GM18502 (cell line): Measurements from ENCODE around the gene KATNAL1.
A peak's percentile ranks its signal among the peaks of the same experiment; 100 is the strongest.
"Not testable (repeated sequence)": the region's sequence is repeated elsewhere in the genome, so short reads cannot be mapped to it uniquely, and the experiment has no call there.

ENCODE experiments used
- ATAC-seq: cut with Tn5 transposase; IDR thresholded peaks from one replicate; pipeline ENCODE4 v1.9.1; 2021; ENCODE audit warnings: mild to moderate bottlenecking; ENCODE audit not compliant: unreplicated experiment, poor library complexity

The KATNAL1 gene

DNA sequence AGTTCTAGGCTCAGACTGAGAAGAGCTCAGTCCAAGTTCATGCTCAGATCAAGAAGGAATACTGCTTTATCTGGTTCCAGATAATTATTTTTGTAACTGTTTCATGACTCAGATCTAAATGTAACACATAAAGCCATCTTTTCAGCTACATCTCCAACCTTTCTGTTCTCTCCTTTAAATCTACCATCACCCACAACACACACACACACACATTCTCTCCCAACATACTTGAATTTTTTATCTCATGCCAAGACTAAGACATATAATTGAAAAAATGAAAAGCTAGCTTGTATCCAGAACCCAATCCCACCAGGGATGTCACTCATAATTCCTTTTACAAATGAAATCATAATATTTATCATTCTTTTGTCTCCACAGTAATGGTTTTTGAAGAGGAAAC lies 7.6 kb downstream of the KATNAL1 start:
- ATAC-seq: no peak

DNA sequence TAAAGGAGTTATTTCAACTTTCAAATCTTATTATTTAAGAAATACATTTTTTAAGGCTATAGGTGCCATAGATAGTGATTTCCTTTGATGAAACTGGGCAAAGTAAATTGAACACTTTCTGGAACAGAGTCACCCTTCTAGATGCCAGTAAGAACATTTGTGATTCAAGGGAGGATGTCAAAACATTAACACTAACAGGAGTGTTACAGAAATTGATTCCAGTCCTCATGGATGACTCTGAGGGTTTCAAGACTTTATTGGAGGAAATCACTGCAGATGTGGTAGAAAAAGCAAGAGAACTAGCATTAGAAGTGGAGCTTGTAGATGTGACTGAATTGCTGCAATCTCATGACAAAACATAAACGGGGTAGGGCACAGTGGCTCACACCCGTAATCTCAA lies 12.2 kb downstream of the KATNAL1 start:
- no peak for ATAC-seq

DNA sequence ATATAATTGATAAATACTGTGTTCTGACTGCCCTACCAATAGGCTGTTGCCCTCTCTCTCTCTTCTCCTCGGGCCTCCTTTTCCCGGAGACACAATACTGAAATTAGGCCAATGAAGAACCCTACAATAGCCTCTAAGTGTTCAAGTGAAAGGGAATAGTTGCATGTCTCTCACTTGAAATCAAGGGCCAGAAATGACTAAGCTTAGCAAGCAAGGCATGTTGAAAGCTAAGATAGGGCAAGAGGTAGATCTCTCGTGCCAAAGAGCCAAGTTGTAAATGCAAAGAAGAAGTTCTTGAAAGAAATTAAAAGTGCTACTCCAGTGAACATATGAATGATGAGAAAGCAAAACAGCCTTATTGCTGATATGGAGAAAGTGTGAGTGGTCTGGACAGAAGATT lies 13.3 kb downstream of the KATNAL1 start:
- no peak for ATAC-seq

DNA sequence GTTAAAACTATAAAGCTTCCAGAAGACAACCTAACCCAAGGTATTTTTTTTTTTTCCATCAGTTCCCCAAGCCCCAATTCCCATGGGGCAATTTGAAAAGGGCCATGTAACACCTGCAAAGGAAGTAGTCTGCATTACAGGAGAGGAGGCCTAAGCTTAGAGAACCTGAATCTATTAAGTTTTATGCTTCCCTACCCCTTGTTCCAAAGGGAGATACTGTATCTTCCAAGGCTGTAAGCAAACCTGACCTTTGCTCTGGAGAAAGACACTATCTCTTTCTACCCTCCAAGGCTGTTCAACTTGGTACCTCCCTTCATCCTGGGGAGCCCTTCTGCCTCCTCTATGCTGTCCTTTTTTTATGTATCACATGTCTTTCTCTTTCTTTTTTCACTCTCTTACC lies 15.0 kb downstream of the KATNAL1 start:
- no peak for ATAC-seq

DNA sequence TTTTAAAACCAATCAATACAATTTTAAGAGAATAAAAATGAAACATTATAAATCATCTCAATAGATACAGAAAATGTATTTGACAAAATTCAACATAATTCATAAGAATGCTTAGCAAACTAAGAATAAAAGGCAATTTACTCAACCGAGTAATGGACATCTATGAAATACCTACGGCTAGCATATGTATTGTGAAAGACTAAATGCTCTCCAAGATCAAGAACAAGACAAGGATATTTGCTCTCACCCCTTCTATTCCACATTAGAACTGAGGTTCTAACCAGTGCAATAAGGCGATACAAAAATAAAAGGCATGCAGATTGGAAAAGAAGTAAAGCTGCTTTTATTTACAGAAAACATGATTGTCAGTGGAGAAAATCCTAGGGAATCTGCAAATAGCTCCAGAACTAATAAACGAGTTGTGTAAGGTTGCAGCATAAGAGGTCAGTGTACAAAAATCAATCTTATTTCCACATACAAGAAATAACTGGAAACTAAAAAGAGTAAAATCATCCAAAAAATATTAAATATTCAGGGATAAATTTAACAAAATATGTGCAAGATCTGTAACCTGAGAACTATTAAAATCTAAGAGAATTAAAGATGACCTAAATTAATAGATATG lies 16.4 kb downstream of the KATNAL1 start:
- no peak for ATAC-seq

DNA sequence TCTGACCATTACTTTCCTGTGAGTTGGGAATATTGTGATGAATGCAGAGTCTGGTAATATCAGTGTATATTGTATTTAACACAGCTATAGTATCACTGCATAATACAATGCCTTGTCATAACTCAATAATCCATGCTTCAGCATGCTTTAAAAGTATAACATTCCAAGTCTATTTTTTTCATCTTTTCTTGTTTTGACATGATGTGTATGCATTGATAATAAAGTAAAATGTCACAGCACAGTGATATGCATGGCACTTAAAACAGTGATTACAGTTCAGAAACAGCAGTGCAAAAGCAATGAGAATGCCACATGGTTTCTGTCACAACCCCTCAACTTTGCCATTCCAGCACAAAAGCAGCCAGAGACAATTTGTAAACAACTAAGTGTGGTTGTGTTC lies 17.8 kb downstream of the KATNAL1 start:
- ATAC-seq: no peak

DNA sequence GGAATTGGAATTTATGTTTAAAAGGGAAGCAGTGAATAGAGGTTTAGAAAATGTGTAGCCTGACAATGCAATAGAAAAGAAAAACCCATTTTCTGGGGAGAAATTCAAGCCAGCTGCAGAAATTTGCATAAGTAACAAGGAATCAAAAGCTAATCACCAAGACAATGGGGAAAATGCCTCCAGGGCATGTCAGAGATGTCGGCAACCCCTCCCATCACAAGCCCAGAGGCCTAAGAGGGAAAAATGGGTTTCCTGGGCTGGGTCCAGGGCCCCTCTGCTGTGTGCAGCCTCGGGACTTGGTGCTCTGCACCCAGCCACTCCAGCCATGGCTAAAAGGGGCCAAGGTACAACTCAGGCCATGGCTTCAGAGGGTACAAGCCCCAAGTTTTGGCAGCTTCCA lies 21.3 kb downstream of the KATNAL1 start:
- ATAC-seq: not testable (repeated sequence)

DNA sequence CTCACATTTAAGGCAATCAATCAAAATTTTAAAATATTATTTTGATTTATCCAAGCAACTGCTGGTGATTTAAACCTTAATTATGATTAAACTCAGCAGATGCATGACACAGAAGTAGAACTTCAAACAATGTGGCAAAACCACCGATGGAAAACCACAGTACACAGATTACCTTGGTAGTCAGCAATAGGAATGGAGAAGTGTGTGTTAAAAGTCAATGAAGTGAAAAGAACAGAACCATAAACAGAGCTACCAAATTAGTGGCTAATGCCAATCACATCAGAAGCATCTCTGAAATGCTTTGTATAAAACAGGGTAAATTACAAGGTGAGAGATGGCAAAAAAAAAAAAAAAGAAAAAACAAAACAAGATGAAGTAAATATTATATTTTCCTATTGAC lies 31.2 kb downstream of the KATNAL1 start:
- ATAC-seq: no peak

DNA sequence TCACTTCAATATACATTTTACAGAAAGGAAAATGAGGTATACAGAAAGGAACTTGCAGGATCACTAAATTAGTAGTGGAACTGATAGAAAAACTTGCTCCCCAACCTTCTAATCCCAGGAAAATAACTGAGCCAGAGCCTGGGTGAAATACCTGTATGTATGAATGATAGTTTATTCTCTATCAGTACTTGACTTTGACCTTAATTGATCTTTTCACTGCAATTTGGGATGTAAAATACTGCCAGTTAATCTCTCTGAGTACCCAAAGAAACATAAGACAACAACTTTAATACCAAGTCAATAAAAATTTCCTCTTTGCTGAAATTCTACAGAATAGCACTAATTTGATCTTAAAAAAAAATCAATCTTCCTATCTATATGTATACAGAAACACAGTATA lies 33.3 kb downstream of the KATNAL1 start:
- no peak for ATAC-seq

DNA sequence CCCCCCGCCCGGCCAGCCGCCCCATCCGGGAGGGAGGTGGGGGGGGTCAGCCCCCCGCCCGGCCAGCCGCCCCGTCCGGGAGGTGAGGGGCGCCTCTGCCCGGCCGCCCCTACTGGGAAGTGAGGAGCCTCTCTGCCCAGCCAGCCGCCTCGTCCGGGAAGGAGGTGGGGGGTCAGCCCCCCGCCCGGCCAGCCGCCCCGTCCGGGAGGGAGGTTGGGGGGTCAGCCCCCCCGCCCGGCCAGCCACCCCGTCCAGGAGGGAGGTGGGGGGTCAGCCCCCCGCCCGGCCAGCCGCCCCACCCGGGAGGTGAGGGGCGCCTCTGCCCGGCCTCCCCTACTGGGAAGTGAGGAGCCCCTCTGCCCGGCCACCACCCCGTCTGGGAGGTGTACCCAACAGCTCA lies 37.3 kb downstream of the KATNAL1 start:
- not testable (repeated sequence) for ATAC-seq

DNA sequence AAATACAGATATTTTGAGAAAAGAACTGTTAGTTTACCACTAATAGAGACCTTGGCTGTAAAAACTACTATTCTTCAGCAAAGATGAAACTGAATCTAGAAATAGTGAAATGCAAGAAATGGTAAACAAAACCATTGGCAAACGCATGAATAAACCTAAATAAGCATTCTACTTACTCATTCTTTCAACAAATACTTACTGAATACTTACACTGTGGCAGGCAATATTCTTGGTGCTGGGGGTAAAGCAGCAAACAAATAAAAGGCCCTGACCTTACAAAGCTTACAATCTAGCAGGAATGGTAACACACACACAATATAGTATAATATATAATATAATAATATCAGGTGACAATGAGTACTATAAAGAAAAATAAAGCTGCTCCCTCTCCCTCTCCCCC lies 38.7 kb downstream of the KATNAL1 start:
- ATAC-seq: no peak

DNA sequence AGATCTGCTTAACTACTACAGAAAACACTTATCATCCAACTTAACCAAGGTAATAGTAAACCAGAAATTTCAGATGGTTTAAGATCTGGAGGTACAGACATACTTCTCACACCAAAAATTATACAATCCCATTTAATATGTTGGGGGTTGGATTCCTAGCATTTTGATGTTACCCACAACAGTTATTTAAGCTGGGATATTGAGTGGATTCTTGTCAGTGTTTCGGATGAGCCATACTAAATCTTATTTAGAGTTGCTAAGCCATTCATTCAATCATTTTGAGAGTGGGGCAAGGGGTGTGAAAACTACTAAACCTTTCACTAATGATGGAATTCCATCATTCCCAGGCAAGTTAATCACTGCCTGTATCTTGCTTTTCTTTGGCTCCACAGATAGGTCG lies 40.6 kb downstream of the KATNAL1 start:
- no peak for ATAC-seq

DNA sequence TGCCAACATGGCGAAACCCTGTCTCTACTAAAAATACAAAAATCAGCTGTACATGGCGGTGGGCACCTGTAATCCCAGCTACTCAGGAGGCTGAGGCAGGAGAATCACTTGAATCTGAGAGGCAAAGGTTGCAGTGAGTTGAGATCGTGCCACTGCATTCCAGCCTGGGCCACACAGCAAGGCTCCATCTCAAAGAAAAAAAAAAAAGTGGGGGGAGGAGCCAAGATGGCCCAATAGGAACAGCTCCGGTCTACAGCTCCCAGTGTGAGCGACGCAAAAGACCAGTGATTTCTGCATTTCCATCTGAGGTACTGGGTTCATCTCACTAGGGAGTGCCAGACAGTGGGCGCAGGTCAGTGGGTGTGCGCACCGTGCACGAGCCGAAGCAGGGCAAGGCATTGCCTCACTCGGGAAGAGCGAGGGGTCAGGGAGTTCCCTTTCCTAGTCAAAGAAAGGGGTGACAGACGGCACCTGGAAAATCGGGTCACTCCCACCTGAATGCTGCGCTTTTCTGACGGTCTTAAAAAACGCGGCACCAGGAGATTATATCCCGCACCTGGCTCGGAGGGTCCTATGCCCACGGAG lies 48.1 kb downstream of the KATNAL1 start:
- ATAC-seq: not testable (repeated sequence)

DNA sequence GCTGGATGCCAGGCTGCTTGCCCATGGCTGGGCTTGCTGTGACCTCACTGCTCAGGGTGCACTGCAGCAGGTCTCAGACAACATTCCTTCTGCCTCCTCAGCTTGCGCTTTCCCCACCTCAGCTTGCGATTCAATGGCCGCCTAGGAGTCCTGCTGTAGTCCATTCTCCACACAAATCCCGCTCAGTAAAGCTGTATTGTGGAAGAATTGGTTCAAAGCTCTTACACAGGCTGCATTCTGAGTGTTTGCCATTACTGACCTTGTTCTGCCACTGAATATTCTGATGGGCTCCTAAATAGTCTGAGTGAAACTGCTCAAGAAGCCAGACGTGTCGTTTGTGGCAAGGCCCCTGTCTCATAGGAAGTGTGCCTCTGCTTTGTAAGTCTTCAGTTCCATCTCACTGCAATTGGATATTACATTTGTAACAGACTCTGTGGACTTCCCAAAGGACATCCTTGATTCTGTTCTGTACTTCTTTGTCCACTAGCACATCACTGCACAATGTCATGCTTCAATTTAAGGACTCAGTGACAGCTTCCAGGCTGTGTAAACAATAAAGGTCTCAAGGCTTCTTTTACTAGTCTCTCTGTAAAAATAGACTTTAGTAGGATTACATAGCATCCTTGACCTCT lies 49.8 kb downstream of the KATNAL1 start:
- ATAC-seq: peak; percentile 50

DNA sequence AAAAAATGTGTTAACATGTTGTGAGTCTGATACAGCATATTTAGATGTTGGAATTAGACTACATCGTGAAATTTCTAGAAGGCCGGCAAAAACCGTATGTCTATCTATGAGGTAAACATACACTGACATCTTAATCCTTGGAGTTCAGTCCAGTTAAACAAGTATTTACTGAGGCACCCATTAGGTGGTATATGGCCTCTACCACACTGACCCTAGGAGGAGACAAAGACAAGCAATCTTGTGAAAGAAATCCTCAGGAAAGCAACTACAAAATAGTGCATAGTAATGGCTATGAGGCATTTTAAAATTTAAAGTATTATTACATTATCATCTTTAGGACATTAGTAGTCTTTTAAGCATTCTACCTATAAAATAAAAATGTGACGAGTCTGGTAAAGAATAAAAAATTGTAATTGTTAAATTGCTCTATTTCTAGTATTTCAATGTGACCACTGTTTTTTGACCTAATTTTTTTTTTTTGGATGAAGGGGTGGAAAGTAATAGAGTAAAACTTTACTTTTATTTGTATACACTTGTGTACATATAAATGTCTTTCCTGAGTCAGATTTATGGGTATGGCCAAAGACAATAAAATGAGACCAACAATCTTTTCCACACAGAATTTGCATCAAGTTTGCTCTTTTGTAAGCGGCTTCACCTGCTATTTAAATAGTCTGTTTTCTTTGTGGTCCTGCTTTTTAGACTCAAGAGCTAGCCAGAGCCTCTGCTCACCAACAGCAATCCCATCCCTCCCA lies 50.5 kb downstream of the KATNAL1 start:
- ATAC-seq: no peak

DNA sequence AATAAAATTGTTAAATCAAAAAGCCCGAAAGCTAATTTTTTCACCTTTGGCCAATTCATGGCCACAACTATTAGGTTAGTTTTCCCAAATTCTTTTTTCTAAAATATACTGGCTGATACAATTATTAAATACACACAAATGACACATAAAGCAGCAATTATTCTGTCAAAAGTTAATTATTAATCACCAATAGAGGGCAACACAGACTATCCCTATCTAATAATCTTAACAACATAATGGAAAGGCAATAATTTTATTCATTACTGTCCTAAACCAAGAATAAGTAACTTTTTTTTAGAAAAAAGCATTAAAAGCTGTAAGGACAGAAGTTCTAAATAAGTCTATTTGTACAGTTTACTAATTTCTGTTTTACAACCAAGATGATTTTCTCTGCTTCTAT lies 51.7 kb downstream of the KATNAL1 start:
- no peak for ATAC-seq

DNA sequence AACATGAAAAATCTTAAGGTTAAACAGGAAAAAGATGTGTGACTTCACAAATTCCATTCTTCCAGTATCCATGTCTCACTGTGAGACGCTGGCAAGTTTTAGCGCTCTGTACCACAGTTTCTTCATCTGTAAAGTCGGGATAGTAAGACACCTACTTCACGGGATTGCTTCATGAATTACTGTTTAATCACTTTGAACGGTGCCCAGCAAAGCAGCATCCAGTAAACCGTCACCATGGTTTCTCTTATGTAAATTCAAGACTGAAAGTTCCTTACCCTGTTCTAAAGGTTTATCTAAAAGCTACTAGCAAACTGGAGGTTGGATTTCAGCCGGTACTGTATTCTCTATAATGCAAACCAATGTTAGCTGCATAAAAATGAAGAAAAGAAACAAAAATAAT lies 53.5 kb downstream of the KATNAL1 start:
- no peak for ATAC-seq

DNA sequence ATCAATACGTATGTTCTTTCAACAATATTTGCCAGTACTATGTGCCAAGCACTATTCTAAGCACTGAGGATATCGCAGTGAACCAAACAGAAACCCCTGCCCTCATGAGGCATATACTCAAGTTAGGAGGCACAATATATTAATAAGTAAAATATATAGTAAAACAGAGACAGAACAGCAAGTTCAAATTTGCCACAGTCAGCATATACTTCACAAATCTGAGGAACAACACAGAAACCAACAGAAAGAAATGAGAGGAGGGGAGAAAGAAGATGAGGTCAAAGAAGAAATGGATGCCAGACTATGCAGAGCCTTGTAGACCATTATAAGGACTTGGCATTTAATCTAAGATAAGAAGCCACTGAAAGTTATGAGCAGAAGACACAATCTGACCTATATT lies 59.9 kb downstream of the KATNAL1 start:
- no peak for ATAC-seq

DNA sequence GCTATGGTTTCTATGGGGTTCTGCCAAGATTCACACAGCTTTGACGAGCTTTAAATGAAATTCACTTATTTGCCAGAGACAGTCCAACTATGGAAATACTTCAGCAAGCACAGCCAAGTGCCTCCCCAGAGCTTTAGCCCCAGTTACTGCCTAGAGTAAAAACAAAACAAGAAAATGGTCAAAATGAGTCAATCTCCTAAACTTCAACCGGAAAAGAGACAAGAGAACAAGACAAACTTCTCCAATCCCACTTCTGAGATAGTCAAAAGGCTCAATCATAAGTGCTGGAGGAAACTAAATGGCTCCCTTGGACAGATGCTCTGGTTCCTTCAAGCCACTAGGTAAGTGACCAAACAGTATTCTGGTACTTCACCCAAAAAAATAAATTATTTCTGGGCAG lies 65.8 kb downstream of the KATNAL1 start:
- peak; percentile 58 for ATAC-seq

DNA sequence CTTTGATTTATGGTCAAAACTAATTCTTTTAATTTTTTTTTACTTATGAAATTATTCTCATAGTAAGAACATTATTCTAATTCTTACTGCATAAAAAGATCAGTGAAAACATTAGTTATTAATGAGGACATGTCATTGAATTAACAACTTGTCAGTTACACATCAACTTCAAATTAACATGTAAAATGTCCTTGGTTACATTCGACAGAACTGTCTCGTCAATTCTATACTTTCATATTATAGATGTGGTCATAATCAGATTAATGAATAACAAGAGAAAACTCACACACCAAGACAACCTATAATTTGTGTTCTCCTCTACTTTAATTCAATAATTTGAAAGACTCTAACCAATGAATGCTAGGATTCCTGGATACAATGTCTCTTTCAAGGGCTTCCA lies 66.7 kb downstream of the KATNAL1 start:
- ATAC-seq: no peak

DNA sequence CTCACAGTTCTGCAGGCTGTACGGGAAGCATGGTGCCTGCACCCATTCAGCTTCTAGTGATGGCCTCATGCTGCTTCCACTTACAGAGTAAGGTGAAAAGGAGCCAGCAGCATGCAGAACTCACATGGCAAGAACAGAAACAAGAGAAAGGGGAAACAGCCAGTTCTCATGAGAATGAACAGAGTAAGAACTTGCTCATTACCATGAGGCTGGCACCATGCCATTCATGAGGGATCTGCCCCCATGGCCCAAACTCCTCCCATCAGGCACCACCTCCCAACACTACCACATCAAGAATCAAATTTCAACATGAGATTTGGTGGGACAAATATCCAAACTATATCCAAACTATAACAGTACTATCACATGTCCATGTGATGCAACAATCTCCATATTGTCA lies 72.1 kb downstream of the KATNAL1 start:
- ATAC-seq: no peak
